HUDEP-2 (cell line): Measurements from ENCODE around the gene COBL.

Source experiments
- DNase-seq, 76 experiments: peaks; one replicate each; lab custom pipeline; 2025; ENCODE audit not compliant: unreplicated experiment in 76 of 76; lab: John Stamatoyannopoulos, UW

The COBL gene

GRCh38 chr7:51328351-51328801 is 11.8 kb upstream of the COBL start:
- no peak for DNase-seq

DNA sequence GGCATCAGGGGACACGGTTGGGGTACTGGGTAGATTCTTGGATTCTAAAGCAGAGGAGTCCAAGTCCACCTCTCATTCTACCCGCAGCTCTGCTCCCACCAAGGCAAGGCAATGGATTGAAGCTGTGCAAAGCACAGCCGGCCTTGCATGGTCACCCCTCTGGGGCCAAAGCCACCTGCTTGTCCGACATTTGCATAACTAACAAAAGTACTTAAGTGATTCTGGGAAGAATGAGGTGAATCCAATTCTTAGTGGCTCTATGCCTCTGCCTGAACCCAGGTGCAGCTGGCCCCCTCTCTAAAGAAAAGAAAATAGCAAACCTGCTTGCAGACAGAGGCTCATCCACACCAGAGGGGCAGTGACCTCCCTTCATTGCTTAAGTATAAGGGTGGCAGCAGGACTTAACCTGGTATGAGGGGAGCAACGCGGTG is 10.7 kb upstream of the COBL start:
- no peak for DNase-seq

- DNase-seq = no peak
These were observed 10.2 kb upstream of the COBL start for GRCh38 chr7:51326656-51327286.

DNA sequence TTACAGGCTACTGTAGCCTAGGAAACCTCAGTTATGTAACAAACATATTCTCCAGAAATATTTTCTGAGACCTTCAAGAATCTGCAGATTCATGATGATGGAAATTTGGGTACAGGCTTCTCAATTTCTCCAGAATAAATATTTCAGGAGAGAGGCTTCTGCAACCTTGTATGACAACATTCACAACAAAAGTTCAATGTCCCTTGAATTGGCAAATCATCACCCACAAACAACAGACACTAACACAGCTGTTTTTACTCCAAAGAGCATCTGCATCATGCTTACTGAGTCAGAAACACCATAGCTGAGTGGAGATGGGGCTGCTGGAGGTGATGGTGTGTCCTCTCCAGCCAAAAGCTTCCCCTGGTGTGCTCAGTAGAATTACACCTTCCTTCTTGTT is 9.3 kb upstream of the COBL start:
- no peak for DNase-seq

GRCh38 chr7:51325261-51325676 is 8.7 kb upstream of the COBL start:
- DNase-seq = no peak

DNA sequence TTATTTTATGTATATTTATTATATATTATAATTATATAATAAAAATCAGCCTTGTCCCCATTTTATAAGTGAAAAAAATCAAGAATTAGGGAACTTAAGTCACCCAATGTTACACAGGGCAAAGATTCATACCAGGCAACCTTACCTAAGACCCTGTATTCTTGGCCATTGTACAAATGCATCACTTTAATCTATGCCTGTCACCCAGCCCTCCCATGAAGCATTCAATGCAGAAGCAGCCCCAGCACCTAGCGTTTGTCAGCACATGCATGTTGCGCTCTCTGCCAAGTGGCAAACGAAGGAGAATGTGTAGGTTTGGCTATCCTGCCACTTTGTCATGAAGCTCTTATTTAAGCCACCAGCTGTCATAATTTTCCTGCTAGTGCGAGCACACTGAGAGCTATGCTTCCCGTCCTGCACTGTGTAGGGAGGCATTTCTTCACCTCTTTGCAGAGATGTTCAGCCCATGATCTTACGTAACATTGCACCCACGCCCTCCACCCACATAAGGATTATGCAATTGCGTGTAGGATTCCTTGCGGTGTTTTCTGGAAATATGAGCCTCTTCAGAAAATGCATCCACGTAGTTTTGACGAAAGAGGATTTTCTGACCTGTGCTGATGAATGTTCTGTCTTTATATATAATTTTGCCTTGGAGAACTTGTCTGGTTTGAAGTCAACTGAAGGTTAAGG is 7.7 kb upstream of the COBL start:
- no peak for DNase-seq

DNA sequence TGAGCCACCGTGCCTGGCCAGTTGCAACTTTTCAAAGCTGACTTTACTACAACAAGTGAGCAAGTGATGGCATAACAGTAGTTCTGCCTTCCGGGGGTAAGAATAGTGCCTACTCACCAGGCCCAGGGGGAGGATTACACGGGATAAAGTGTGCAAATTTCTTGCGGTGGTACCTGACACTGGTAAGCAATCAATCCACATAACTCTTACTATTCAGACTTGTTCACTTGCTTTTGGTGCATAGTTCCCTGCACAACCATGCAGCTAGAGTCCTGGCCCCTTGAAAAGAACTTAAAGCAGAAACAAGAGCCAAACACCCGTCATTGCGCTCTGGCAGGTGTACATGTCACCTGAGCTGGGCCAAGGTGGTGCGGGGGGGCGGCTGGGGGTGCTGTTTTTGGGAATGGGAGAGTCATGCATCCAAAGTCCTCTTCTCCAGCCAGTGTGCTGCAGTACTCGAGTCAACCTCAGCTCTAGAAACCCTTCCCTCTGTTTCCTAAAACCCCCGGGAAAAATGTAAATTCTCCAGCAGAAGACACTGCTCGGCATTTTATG is 5.4 kb upstream of the COBL start:
- DNase-seq = no peak

DNA sequence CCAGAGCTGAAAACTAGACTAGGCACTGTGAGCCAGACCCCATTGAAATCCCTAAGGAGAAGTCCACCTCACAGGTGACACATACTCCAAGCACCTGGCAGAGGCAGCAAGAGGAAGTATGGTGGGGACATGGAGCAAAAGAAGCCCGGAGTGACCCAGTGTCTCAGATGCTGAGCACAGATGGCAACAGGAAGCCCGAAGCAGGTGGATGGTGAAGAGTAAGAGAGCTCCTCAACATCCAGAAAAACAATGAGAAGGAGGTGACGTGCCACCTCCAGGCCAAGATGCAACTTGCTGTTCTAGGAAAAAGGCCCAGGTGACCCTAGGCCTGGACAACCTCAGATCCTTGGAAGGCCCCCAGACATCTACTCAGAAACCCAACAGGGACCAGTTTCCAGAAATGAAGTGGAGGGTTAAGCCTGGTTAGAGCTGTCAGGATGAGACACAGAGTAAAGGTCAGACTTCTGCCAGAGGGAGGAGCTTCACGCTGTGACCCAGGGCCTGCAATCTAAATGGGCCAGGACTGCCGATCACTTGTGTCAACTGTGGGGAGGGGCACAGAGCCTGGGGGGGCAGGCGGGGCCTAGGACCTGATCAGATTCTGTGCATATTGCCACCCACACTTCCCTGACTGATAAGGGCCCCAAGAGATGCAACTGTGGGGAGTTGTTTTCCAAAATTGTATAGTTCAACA is 2.4 kb upstream of the COBL start:
- DNase-seq = no peak

GRCh38 chr7:51318001-51318400 is 1.4 kb upstream of the COBL start:
- no peak for DNase-seq

GRCh38 chr7:51317582-51317910 is 937 bp upstream of the COBL start:
- DNase-seq = no peak

DNA sequence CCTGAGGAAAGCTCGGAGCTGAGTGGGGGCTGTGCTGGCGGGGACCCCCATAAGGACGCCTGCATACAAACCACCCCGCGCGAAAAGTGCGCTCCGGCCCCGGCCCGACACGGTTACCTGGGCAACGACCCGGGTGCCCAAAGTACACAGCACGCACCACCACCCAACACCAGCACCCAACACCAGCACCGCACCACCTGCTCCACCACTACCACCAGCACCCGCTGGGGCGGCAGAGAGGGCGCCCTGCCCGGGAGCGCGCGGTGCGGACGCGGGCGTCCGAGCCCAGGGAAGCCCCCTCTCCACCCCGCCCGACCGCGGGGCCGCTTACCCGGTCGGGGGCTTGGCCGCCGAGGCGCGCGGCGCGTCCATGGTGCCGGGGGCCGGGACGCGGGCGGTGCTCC is 345 bp downstream of the COBL start:
- no peak for DNase-seq

- no peak for DNase-seq
These were observed 982 bp downstream of the COBL start for GRCh38 chr7:51315393-51316261.

DNA sequence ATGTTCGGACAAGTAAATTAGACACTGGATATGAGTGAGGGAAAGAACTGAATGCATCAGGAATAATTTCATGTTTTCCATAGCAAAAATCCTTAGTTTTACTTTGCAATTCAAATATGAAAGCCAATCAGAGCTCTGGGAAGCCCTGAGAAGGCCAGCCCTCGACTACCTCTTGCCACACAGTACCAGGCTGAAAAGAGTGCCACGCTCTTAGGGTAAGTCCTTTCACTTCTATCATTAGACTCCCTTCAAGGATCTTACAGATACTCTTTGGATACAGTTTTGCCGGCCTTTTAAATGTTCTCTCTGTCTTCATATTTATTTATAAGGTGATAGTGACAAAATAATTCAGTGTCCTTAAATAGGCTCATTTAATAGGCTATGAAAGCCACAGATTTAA is 1.9 kb downstream of the COBL start:
- no peak for DNase-seq

DNA sequence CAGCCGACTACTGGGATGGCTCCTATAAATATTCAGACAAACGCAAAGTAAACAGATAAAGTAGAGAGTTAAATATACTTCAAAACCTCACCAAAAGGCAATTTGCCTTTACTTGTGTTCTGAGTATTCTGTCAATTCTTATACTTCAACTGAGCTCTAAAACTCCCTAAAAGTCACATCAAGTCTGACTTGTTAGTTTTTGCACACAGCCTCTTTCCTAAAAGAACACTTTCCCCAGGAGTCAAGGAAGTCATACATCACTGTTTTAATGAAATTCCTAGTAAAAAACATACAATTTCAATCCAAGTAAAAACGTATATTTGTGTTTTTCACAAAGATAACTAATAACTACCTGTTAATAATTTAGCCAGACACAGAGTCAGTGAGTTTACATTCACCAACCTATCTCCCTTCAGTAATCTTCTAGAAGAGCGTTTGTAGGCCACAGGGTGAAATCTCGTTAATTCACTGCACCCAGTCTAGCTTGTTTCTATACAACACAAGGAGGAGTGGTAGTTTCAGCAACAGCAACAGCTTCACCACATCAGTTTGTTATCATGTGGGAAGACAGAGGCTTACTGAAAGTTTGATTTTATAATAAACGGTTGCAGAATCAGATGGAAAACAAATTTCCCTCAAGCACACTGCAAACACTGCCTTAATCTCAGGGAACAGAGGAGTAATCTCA is 2.7 kb downstream of the COBL start:
- DNase-seq = no peak

- DNase-seq = no peak
These were observed 3.5 kb downstream of the COBL start for GRCh38 chr7:51312951-51313737.

GRCh38 chr7:51311166-51311565 is 5.4 kb downstream of the COBL start:
- no peak for DNase-seq

DNA sequence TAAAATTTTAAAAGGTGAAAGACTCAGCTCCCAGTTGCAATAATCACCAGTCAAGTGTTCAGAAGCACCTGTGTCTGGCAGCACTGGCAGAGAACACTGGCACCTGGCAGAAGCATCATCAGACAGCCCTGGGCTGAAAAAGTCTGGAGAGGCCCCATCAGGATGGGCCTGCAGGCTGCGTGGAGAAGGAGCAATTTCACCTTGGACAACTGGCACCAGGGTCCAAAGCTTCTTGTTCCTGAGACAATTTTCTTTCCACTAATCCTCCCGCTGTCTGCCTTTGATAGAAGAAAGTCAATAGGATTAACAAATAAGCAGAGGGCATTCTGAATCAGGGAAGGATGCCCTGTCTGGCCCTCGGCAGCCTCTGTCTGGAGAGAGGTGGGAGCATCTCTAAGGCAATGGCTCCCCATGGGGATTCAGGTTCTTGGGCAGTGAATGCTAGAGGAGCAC is 6.5 kb downstream of the COBL start:
- DNase-seq = no peak

GRCh38 chr7:51309361-51310130 is 7.1 kb downstream of the COBL start:
- no peak for DNase-seq

DNA sequence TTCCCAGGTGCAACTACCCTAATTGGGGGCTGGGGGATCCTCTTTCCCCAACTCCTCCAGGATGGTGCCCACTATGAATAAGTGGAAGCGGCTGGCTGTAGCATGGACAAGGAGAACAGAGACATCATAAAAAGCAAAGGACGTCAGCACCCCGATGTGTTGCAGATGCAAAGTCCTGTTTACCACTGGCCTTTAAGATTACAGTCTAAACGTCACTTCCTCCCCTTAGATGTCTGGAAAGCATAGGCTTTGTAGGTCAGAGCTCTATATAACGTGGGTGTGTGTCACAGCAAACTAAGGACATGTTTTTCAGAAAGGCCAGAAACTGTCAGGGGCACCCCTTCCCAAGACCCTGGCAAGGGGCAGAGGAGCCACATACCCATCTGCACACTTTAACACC is 7.9 kb downstream of the COBL start:
- no peak for DNase-seq
